Stimulated activated CD8-positive, alpha-beta memory T cell treated with anti-CD3 and anti-CD28 coated beads, Interleukin-4, amount 100 ng/mL, for 24 hours (primary cell): ENCODE measurements around the gene MFRP.

Experiments
- DNase-seq: peaks from one replicate; pipeline ENCODE4 v3.0.0-alpha.2; 2020; ENCODE audit warnings: low read depth

Gene MFRP

DNA sequence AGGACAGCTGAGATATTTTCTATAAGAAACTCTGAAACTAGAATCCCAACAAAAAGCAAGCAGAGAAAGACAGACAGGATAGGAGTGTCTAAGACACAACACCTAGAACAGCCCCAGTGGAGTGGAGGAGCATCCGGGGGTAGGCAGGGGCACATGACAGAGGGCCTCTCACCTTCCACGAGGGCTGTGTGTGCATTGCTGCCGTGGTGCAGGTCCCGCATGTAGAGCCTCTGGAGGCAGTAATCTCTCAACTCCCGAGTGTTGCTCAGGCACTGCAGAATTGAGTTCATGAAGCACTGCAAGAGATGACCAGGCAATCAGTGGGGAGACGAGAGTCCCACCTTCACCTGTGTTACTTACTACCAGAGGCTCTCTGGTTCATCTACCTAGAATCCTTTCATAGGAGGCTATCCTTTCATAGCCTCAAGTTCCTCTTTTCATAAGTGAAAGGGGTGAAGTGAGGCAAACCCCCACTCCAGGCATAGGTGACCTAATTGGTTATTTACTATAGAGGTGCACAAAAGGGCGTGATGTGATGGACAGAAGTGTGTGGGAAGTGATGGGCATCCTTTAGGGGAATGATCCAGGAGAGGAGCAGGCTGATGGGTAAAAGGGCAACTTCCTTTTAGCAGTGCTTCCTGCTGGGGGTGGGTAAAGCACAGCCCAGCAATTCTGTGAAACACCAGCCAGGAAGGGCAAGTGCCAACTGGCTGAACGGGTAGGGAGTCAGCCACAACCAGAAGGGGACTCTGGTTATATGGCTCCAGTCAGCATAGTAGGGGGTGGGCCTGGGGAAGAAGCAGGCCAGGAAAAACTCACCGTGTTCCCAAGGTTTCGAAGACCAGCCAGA lies 13.1 kb upstream of the MFRP start:
- no peak for DNase-seq

- no peak for DNase-seq
Observed at GRCh38 chr11:119357074-119357473, 10.6 kb upstream of the MFRP start.

DNA sequence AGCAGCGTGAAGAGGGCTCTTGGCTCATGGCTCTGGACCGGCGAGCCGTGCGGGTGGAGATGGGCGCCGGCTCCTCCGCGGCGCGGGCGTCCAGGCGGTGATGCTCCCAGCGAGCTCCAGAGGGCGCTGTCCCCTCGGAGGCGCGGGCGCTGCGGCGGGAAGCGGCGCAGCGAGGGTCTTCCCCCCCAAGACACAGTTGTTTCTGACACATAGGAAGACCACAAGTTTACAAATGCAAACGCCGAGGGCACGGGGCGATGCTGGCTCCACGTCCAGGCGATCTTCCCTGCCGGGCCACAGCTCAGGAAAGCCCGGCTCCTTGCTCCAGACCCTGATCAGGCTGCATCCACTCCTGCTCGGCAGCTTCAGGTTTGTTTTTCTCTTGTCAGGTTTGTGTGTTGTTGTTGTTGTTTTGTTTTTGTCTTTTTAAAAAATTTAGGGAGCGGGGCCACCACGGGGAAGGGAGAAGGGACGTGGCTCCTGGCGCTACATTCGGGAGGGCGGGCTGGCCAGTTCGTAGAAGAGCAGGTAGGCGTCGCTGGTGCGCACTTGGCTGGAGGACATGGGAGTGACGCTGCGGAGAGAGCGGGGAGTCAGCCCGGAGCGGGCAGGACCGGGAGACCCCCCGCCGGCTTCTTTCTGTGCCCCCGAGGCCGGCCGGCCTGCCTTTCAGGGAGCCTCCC lies 10.0 kb upstream of the MFRP start:
- peak; percentile 48 for DNase-seq

- DNase-seq: no peak
Observed at GRCh38 chr11:119355091-119355843, 8.8 kb upstream of the MFRP start.

DNA sequence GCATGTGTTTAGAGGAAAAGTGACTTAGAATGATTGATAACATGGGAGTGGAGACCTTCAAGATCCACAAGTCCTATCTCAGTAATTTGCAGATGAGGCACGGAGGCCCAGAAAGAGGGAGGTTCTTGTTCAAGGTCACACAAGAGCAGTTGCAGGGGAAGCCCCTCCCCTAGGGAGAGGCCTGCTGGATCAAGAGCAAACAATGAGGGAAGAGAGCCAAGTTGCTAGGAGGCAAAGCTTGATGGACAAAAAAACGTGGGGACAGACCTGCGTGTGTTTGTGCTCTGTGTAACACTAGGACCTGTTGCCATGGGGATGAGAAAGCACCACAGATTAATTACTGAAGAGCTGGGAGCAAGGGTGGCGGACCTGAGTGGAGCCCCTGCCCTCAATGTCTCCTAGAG lies 6.4 kb upstream of the MFRP start:
- no peak for DNase-seq

GRCh38 chr11:119351232-119351631 lies 4.7 kb upstream of the MFRP start:
- no peak for DNase-seq

GRCh38 chr11:119350302-119350701 lies 3.8 kb upstream of the MFRP start:
- no peak for DNase-seq

- no peak for DNase-seq
Observed at GRCh38 chr11:119347940-119348605, 1.6 kb upstream of the MFRP start.

DNA sequence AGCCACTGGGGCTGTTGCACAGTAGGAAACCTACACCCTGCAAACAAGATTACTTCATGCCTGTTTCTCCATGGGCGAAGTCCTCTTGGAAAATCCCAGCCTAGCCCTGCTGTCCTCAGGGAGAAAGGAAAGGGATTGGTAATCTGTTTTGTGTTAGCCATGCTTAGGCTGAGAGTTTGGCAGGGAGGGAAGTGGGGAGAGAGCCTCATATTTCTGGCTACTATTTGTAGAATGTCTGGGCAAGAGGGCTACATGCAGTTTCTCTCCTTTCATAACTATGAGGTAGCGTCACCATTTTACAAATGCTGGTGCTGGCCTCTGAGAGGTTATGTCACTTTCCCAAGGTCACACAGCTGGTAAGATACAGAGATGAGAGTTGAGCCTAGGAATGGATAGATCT lies 737 bp upstream of the MFRP start:
- no peak for DNase-seq

GRCh38 chr11:119345685-119346084 lies 820 bp downstream of the MFRP start:
- no peak for DNase-seq

GRCh38 chr11:119344291-119345010 lies 2.1 kb downstream of the MFRP start:
- DNase-seq: no peak

- no peak for DNase-seq
Observed at GRCh38 chr11:119343726-119344125, 2.8 kb downstream of the MFRP start.

GRCh38 chr11:119342362-119343130 lies 4.0 kb downstream of the MFRP start:
- no peak for DNase-seq

DNA sequence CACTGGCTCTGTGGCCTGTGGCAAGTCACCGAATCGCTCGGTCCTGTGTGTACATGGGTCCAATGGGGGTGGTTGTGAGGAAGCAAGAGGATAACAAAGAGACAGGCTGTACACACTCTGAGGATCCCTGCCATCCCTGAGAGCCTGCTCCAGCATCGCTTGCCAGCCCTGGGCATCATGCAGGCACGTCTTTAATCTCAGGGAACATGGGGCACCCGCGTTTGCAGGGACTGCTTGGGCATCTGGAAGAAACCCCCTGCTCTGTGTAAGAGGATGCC lies 4.5 kb downstream of the MFRP start:
- no peak for DNase-seq

DNA sequence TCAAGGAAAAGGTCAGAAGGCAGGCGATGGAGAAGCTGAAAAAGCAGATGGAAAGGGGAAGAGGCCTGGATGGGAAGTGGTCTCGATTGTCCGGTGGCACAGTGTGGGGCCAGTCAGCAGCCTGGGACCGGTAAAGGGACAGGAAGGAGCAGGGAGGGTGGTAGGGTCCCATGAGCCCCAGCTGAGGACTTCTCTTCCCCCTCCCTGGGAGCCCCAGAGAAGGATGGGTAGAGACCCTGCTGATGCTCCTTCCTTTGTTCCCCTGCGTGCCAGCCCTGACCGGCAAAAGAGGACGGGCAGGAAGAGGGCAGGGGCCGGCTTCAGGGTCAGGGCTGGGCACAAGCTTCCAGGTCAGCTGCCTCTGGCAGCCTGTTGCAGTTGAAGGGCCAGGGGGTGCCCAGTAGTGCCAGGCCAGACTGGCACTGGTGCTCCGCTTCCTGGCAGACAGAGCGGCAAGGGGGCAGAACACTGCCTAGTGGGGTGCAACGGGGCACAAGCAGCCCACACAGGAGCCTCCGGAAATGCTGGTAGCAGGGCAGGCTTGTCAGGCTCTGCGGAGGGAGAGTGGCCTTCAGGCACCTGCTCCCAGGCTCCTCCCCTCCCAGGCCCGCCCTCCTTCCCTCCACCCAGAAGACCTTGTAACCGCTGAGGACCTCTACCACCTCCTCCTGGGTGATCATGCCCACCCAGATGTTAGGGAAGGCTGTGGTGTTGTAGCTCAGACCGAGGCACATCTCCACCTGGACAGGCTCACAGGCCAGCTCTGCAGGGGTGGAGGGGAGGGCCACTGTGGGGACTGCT lies 5.1 kb downstream of the MFRP start:
- DNase-seq: no peak

DNA sequence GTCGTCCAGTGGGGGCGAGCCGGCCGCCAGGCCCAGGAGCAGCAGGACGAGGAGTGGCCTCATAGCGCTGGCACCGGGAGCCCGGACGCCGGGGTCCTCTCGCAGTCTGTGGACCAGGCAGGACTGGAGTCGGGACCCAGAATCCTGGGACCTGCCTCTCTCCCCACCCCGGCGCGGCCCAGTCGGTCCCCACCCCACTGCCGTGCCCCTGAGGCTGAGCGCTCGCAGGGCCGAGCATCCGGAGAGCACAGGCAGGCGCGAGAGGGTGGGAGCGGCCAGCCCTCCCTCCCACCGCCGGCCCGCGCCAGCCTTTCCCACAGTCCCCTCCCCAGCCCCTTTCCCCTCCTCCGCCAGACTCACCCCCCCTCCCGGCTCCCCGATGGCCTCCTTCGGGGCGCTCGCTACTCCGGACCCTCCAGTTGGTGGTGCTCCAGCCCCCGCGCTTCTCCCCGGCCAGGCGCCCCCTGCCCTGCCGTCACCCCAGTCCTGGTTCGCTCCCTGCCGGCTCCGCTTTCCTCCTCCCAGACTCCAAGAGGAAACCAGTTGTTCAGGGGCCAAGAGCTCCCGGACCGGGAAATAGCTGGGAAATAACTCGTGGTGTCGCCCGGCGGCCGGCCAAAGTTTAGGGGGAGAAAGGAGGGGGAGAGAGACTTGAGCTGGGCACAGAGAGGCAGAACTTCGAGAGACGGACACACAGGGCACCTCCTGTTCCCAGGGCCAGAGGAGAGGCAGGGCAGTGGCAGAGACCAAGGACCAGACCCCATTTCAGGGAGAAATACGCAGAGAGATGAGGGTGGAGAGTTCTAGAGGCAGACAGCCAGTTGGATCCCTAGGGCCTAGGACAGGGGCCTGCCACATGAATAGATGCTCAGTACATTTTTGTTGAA lies 5.9 kb downstream of the MFRP start, which contains the start of gene C1QTNF5:
Gene C1QTNF5, minus strand, starts transcription at position 549 of the 887 bp plus-strand sequence. Its CDS starts 486 bp downstream, at position 63.
- no peak for DNase-seq

DNA sequence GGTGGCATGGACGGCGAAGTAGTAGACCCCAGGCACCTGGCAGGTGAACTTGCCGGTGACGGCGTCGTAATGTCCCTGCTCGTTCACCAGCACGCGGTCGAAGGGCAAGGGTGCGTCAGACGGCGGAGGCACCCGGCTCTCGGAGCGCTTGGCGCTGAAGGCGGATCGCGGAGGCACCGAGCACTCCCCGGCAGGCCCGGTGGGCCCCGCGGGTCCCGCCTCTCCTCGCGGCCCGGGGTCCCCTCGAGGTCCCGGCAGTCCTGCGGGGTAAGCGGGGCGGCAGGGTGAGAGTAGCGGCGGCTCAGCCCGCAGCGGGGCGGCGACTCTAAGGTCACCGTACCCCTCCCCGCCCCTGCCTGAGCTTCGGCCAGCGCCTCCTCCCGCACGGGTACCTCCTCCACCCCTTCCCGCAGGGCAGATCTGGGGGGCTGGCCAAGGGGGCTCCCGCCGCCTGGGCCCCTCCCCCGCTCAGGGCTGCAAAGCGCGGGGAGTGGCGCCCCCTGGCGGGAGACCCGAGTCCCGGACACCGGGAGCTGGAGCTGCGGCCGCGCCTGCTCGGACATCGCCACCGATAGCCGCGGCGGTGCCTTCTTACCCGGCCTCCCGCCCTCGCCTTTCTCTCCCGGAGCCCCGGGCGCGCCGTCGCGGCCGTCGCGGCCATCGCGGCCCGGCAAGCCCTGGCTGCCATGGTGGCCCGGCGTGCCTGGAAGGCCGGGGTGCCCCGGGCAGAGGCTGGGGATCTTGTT lies 6.7 kb downstream of the MFRP start:
- DNase-seq: no peak

GRCh38 chr11:119338965-119339588 lies 7.4 kb downstream of the MFRP start:
- no peak for DNase-seq
